ENCODE data around the gene KL.

KL gene

DNA sequence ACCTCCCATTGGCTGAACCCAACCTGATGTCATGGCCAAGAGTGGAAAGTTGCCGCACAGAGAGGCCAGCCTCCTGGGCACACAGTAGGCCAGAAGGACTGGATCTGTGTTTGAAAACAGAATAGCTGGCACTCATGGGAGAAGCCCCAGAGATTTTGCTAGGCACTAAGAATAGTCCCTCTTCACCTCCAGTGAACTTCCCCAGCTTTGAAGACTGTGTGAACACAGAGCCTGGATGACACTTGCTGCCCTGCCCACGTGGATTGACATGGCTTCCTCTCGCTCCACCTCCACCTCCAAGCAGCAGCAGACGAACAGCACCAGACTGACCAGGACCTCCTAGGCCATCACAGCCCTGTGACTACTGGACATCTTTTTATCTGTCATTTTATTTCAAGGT is 37.9 kb upstream of the KL start:
- Histone ChIP-seq H2BK12ac (ENCODE audit: low read length) (no peak overlapping the region), H3K18ac (ENCODE audit: low read length) (peak overlapping the region; percentile 35), H4K8ac (ENCODE audit: low read depth, low read length) (no peak overlapping the region), H3K27me3 (ENCODE audit: control insufficient read depth in 3 of 3, insufficient read depth in 3 of 3, low read depth in 1 of 3, low read length in 3 of 3) (no peaks in the 10 kb centered on the region), H2BK15ac (ENCODE audit: low read length) (peak overlapping the region; percentile 10), H3K9me3 (replicated peaks in 1 of 2; ENCODE audit: control insufficient read depth in 2 of 2, insufficient read depth in 1 of 2, low read depth in 1 of 2, low read length in 2 of 2) (no peaks in the 10 kb centered on the region), H3K9ac (ENCODE audit: low read depth, low read length, poor library complexity) (no peak overlapping the region), H3K4me2 (ENCODE audit: insufficient read depth, low read length, poor library complexity, severe bottlenecking) (no peak overlapping the region), H2BK5ac (ENCODE audit: low read length) (no peak overlapping the region), H3K4me3 (ENCODE audit: low read length in 2 of 2) (no peak overlapping the region), H2AK5ac (ENCODE audit: low read depth, low read length) (peak overlapping the region; percentile 73), H3K4ac (ENCODE audit: low read length) (no peak overlapping the region), H3K23ac (ENCODE audit: low read depth, low read length, poor library complexity) (no peak overlapping the region), H3K14ac (ENCODE audit: low read length) (no peak overlapping the region), H2BK120ac (ENCODE audit: low read depth, low read length) (peak overlapping the region; percentile 22), H2AFZ (ENCODE audit: low read length) (peak overlapping the region; percentile 21), H3K79me1 (ENCODE audit: low read depth, low read length) (no peaks in the 10 kb centered on the region), H3K36me3 (replicated peaks in 1 of 2; ENCODE audit: control insufficient read depth in 2 of 2, insufficient read depth in 2 of 2, low read length in 2 of 2) (no peaks in the 10 kb centered on the region), H4K91ac (ENCODE audit: low read depth, low read length, poor library complexity) (no peak overlapping the region), H3K4me1 (ENCODE audit: control insufficient read depth in 2 of 2, insufficient read depth in 1 of 2, low read depth in 1 of 2, low read length in 2 of 2) (peaks cover 14 to 16% of the 10 kb centered on the region in 2 donors), H3K27ac (replicated peaks; ENCODE audit: low read length) (no peak overlapping the region)
- DNase-seq (ENCODE audit: low spot score) = no peak
- no CpG with 5 or more reads among the region's 4 CpGs for WGBS, 2 donors (ENCODE audit: extremely low coverage in 2 of 2, insufficient read length in 2 of 2, insufficient replicate concordance in 1 of 2)

DNA sequence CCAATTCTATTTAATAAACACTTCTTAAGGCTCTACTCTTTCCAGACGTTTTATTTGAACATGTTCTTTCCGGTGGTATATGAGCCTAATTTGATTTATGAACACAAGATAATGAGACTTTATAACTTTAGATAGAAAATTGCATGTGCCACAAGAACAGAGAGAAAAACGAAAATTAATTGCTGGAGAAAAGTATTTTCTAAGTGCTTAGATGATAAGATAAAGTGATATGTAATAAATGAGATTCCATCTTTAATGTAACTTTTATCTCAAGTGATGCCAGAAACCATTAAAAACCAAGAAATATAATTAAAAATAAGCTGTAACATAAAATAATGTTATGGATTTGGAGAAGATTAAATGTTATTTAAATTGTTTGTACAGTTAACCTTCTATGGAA is 33.2 kb upstream of the KL start:
- Histone ChIP-seq H3K4ac (ENCODE audit: low read length) (no peak overlapping the region), H4K91ac (ENCODE audit: low read depth, low read length, poor library complexity) (no peak overlapping the region), H3K4me1 (ENCODE audit: control insufficient read depth in 2 of 2, insufficient read depth in 1 of 2, low read depth in 1 of 2, low read length in 2 of 2) (peaks cover 4 to 7% of the 10 kb centered on the region in 2 donors), H2AK5ac (ENCODE audit: low read depth, low read length) (no peak overlapping the region), H3K18ac (ENCODE audit: low read length) (no peak overlapping the region), H3K4me2 (ENCODE audit: insufficient read depth, low read length, poor library complexity, severe bottlenecking) (no peak overlapping the region), H3K14ac (ENCODE audit: low read length) (no peak overlapping the region), H3K27ac (replicated peaks; ENCODE audit: low read length) (no peak overlapping the region), H2BK120ac (ENCODE audit: low read depth, low read length) (no peak overlapping the region), H2BK15ac (ENCODE audit: low read length) (no peak overlapping the region), H2AFZ (ENCODE audit: low read length) (no peak overlapping the region), H3K23ac (ENCODE audit: low read depth, low read length, poor library complexity) (no peak overlapping the region), H2BK12ac (ENCODE audit: low read length) (no peak overlapping the region), H2BK5ac (ENCODE audit: low read length) (no peak overlapping the region), H4K8ac (ENCODE audit: low read depth, low read length) (no peak overlapping the region), H3K27me3 (ENCODE audit: control insufficient read depth in 3 of 3, insufficient read depth in 3 of 3, low read depth in 1 of 3, low read length in 3 of 3) (no peaks in the 10 kb centered on the region), H3K36me3 (replicated peaks in 1 of 2; ENCODE audit: control insufficient read depth in 2 of 2, insufficient read depth in 2 of 2, low read length in 2 of 2) (no peaks in the 10 kb centered on the region), H3K9ac (ENCODE audit: low read depth, low read length, poor library complexity) (no peak overlapping the region), H3K9me3 (replicated peaks in 1 of 2; ENCODE audit: control insufficient read depth in 2 of 2, insufficient read depth in 1 of 2, low read depth in 1 of 2, low read length in 2 of 2) (no peaks in the 10 kb centered on the region), H3K4me3 (ENCODE audit: low read length in 2 of 2) (no peak overlapping the region), H3K79me1 (ENCODE audit: low read depth, low read length) (no peaks in the 10 kb centered on the region)
- no peak for DNase-seq (ENCODE audit: low spot score)
- no CpG with 5 or more reads among the region's 3 CpGs for WGBS, 2 donors (ENCODE audit: extremely low coverage in 2 of 2, insufficient read length in 2 of 2, insufficient replicate concordance in 1 of 2)

DNA sequence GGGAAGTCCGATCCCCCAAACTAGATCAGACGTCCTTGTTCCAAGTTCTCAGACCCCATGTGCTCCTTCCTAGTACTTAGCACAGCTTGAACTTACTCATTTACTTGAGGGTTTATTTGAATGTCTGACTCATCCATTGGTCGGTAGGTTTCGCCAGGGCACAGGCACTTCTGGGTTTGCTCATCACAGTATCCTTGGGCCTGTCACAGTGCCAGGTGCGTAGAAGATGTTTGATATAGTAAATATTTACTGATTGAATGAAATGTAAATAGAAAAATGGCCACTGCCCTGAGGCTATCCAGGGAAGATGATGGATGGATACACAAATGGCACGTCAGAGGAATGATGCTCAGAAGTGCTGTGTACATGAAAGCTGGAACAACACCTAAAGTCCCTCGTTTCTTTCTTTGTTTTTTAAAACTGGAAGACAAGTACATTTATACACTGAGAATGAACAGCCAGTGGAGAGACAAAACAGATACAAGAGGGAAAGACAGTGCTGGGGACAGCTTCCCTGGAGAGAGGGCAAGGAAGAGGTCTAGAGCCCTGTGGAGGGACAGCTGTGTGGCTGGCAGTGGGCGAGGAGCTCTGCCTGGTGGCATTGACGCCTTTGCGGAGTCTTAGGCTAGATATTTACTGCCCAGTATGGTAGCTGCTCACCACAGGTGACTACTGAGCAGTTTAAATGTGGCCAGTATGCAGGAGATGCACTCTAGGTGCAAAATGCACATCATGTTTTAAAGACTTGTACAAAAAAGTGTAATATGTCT is 31.2 kb upstream of the KL start:
- Histone ChIP-seq H3K79me1 (ENCODE audit: low read depth, low read length) (no peaks in the 10 kb centered on the region), H4K8ac (ENCODE audit: low read depth, low read length) (no peak overlapping the region), H2AK5ac (ENCODE audit: low read depth, low read length) (no peak overlapping the region), H3K23ac (ENCODE audit: low read depth, low read length, poor library complexity) (no peak overlapping the region), H2BK15ac (ENCODE audit: low read length) (no peak overlapping the region), H2BK12ac (ENCODE audit: low read length) (no peak overlapping the region), H3K4me3 (ENCODE audit: low read length in 2 of 2) (peak overlapping the region in 1 of 2 donors; percentile 42), H2AFZ (ENCODE audit: low read length) (no peak overlapping the region), H3K4ac (ENCODE audit: low read length) (no peak overlapping the region), H3K4me2 (ENCODE audit: insufficient read depth, low read length, poor library complexity, severe bottlenecking) (no peak overlapping the region), H3K14ac (ENCODE audit: low read length) (no peak overlapping the region), H3K36me3 (replicated peaks in 1 of 2; ENCODE audit: control insufficient read depth in 2 of 2, insufficient read depth in 2 of 2, low read length in 2 of 2) (no peaks in the 10 kb centered on the region), H3K27ac (replicated peaks; ENCODE audit: low read length) (no peak overlapping the region), H2BK5ac (ENCODE audit: low read length) (no peak overlapping the region), H3K4me1 (ENCODE audit: control insufficient read depth in 2 of 2, insufficient read depth in 1 of 2, low read depth in 1 of 2, low read length in 2 of 2) (no peaks in the 10 kb centered on the region), H3K18ac (ENCODE audit: low read length) (peak overlapping the region; percentile 50), H3K9ac (ENCODE audit: low read depth, low read length, poor library complexity) (no peak overlapping the region), H4K91ac (ENCODE audit: low read depth, low read length, poor library complexity) (no peak overlapping the region), H3K9me3 (replicated peaks in 1 of 2; ENCODE audit: control insufficient read depth in 2 of 2, insufficient read depth in 1 of 2, low read depth in 1 of 2, low read length in 2 of 2) (no peaks in the 10 kb centered on the region), H3K27me3 (ENCODE audit: control insufficient read depth in 3 of 3, insufficient read depth in 3 of 3, low read depth in 1 of 3, low read length in 3 of 3) (no peaks in the 10 kb centered on the region), H2BK120ac (ENCODE audit: low read depth, low read length) (no peak overlapping the region)
- no CpG with 5 or more reads among the region's 10 CpGs for WGBS, 2 donors (ENCODE audit: extremely low coverage in 2 of 2, insufficient read length in 2 of 2, insufficient replicate concordance in 1 of 2)
- no peak for DNase-seq (ENCODE audit: low spot score)

DNA sequence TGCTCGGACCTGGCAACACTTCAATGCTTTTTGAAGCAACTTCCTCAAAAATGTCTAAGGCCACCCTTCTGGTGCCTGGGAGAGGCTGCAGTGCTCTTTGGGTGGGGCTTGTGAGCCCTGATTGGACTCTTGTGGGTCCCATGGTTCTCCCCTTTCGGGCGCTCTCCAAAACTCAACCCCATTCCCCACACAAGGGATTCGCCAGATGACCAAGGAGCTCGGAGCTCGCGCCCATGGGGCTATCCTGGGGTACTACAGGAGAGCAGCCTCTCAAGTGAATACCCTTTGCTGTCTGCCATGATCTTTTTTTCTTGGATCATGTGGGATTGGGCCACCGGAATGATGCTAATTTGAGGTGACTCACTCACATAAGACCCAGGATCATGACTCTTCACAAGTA is 29.7 kb upstream of the KL start:
- no peak overlapping the region for H2AFZ ChIP-seq (ENCODE audit: low read length)
- H3K9me3 ChIP-seq (replicated peaks in 1 of 2; ENCODE audit: control insufficient read depth in 2 of 2, insufficient read depth in 1 of 2, low read depth in 1 of 2, low read length in 2 of 2) = no peaks in the 10 kb centered on the region
- H4K8ac ChIP-seq (ENCODE audit: low read depth, low read length) = no peak overlapping the region
- no peak overlapping the region for H2BK120ac ChIP-seq (ENCODE audit: low read depth, low read length)
- no peak overlapping the region for H3K14ac ChIP-seq (ENCODE audit: low read length)
- H3K36me3 ChIP-seq (replicated peaks in 1 of 2; ENCODE audit: control insufficient read depth in 2 of 2, insufficient read depth in 2 of 2, low read length in 2 of 2) = no peaks in the 10 kb centered on the region
- no peak overlapping the region for H3K27ac ChIP-seq (replicated peaks; ENCODE audit: low read length)
- no peaks in the 10 kb centered on the region for H3K4me1 ChIP-seq (ENCODE audit: control insufficient read depth in 2 of 2, insufficient read depth in 1 of 2, low read depth in 1 of 2, low read length in 2 of 2)
- H3K4me2 ChIP-seq (ENCODE audit: insufficient read depth, low read length, poor library complexity, severe bottlenecking) = no peak overlapping the region
- no peak overlapping the region for H3K4me3 ChIP-seq (ENCODE audit: low read length in 2 of 2)
- H3K27me3 ChIP-seq (ENCODE audit: control insufficient read depth in 3 of 3, insufficient read depth in 3 of 3, low read depth in 1 of 3, low read length in 3 of 3) = no peaks in the 10 kb centered on the region
- no peak overlapping the region for H3K9ac ChIP-seq (ENCODE audit: low read depth, low read length, poor library complexity)
- H3K79me1 ChIP-seq (ENCODE audit: low read depth, low read length) = no peaks in the 10 kb centered on the region
- H2BK5ac ChIP-seq (ENCODE audit: low read length) = no peak overlapping the region
- no peak overlapping the region for H2AK5ac ChIP-seq (ENCODE audit: low read depth, low read length)
- no CpG with 5 or more reads among the region's 8 CpGs for WGBS, 2 donors (ENCODE audit: extremely low coverage in 2 of 2, insufficient read length in 2 of 2, insufficient replicate concordance in 1 of 2)
- no peak overlapping the region for H3K18ac ChIP-seq (ENCODE audit: low read length)
- no peak overlapping the region for H2BK15ac ChIP-seq (ENCODE audit: low read length)
- H4K91ac ChIP-seq (ENCODE audit: low read depth, low read length, poor library complexity) = no peak overlapping the region
- H3K4ac ChIP-seq (ENCODE audit: low read length) = no peak overlapping the region
- no peak for DNase-seq (ENCODE audit: low spot score)
- H3K23ac ChIP-seq (ENCODE audit: low read depth, low read length, poor library complexity) = no peak overlapping the region
- no peak overlapping the region for H2BK12ac ChIP-seq (ENCODE audit: low read length)
